Astrocyte (in vitro differentiated cells and primary cell): Measurements from ENCODE around the gene MMRN2.

Source experiments
- CTCF ChIP-seq: IDR thresholded peaks from 2 replicates; pipeline ENCODE4 v1.5.1; 2011; ENCODE audit warnings: low read depth, mild to moderate bottlenecking, inconsistent platforms, low read length, moderate library complexity; ENCODE audit not compliant: insufficient read depth
- EZH2 ChIP-seq: IDR thresholded peaks from 2 replicates; pipeline ENCODE4 v1.6.1; 2012; ENCODE audit warnings: mild to moderate bottlenecking, low read length, inconsistent platforms; ENCODE audit not compliant: insufficient read depth

DNA sequence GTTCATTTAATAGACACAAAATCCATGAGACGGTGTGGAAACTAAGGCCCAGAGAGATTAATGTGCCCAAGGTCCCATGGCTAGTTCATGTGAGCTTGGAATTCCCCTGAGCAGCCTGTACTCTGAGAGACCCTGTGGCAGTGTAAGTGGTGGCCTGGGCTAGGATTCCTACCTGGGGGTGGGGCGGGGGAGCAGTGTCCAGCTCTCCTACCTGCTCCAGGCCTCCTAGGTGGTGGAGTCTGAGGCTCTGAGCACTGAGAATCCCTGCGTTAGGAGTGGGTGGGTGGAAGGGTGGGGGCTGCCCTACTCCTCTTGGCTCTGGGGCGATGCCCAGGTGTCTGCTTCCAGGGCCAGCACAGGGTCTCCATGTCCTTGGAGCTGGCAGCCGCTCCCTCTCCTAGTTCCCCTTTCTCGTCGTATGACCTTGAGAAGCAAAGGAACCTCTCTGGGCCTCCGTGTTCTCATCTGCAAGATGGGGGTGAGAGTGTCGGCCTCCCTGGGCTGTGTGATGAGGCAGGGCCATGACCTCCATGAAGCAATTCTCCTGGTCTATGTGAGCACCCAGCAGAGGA is 3.5 kb upstream of the MMRN2 start:
- TF ChIP-seq CTCF: no peak
- TF ChIP-seq EZH2: no peak
